Lower leg skin (tissue), 3 donors: ENCODE results near the gene ZDHHC9.

Source experiments
- POLR2A ChIP-seq, 2 donors: fragments of 450-650 bp; IDR thresholded peaks; one replicate each; pipeline ENCODE4 v1.6.1; 2016 to 2017; ENCODE audit warnings: antibody characterized with exemption in 2 of 2, mild to moderate bottlenecking in 1 of 2, moderate library complexity in 1 of 2
- TF ChIP-seq, protein P1 (sequence below), 3 donors: fragments of 450-650 bp; IDR thresholded peaks; one replicate each; pipeline ENCODE4 v1.5.1; 2016; ENCODE audit warnings: antibody characterized with exemption in 3 of 3, mild to moderate bottlenecking in 3 of 3, moderate library complexity in 2 of 3

DNA sequence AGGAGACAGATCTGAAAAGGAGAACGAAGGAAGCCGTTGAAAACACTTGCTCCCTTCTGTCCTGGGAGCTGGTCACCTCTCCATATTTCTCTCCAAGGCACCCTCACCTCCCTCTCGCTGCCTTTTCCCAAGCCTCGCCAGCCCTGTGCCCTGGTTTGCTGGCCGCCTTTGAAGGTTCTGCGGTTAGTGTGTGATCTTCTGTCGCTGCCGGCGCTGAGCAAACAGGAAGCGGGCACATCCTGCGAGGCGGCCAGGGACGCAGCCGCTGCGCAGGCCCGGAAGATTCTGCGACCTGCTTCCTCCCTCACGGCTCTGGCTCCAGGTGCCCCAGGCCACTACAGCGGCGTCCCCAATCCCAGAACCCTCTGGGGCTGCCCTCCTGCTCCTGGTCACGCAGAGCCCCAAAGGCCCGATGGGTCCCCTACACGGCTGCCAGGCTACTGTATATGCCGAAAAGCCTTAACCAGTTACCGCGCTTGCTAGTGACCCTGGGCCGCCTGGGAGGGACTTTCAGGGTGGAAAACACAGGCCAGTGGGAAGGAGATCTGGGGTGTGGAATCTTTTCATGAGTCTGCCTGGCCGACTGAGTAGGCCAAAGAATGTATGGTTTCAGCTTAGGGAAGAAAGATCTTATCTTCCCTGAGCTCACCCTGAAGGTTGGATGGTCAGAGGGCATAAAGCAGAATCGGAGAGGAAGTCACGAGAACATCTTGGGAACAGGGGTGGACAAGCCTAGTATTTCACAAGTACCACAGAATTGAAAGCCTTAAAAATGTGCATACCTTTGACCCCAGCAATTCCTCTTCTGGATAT lies 66.3 kb downstream of the ZDHHC9 start:
- TF ChIP-seq, protein P1, sequence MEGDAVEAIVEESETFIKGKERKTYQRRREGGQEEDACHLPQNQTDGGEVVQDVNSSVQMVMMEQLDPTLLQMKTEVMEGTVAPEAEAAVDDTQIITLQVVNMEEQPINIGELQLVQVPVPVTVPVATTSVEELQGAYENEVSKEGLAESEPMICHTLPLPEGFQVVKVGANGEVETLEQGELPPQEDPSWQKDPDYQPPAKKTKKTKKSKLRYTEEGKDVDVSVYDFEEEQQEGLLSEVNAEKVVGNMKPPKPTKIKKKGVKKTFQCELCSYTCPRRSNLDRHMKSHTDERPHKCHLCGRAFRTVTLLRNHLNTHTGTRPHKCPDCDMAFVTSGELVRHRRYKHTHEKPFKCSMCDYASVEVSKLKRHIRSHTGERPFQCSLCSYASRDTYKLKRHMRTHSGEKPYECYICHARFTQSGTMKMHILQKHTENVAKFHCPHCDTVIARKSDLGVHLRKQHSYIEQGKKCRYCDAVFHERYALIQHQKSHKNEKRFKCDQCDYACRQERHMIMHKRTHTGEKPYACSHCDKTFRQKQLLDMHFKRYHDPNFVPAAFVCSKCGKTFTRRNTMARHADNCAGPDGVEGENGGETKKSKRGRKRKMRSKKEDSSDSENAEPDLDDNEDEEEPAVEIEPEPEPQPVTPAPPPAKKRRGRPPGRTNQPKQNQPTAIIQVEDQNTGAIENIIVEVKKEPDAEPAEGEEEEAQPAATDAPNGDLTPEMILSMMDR (IDR thresholded peaks at IDR 0.05) = no peak
- no peak for TF ChIP-seq POLR2A (IDR thresholded peaks at IDR 0.05)
